Measurements from ENCODE around the gene LRGUK.

- no peak for TF ChIP-seq CTCF (IDR thresholded peaks at IDR 0.05; ENCODE audit: extremely low read depth in 1 of 2, insufficient read depth in 1 of 2, low read depth in 1 of 2, low read length in 2 of 2)
- TF ChIP-seq POLR2A (IDR thresholded peaks at IDR 0.05; ENCODE audit: low read depth, low read length) = no peak
- no peak for TF ChIP-seq EZH2 (IDR thresholded peaks at IDR 0.05; ENCODE audit: borderline replicate concordance, low read depth, low read length, severe bottlenecking)
- TF ChIP-seq MAX (IDR thresholded peaks at IDR 0.05; ENCODE audit: insufficient read depth, insufficient read length) = no peak
- TF ChIP-seq FOS (IDR thresholded peaks at IDR 0.05; ENCODE audit: borderline replicate concordance, insufficient read depth, low read length) = no peak
- no peak for TF ChIP-seq POLR2AphosphoS5 (IDR thresholded peaks at IDR 0.05; ENCODE audit: insufficient read depth, low read depth, low read length)
- TF ChIP-seq GATA2 (IDR thresholded peaks at IDR 0.05; ENCODE audit: insufficient read depth, insufficient read length, low read depth, low read length) = no peak
- no peak for TF ChIP-seq MYC (IDR thresholded peaks at IDR 0.05; ENCODE audit: low read depth, low read length)
- no peak for TF ChIP-seq JUN (IDR thresholded peaks at IDR 0.05; ENCODE audit: borderline replicate concordance, insufficient read depth, insufficient read length, low read depth)
Measured at GRCh38 chr7:134126146-134126545, 994 bp upstream of the LRGUK start.
